Astrocyte of the cerebellum (primary cell): Measurements from ENCODE around the gene ITGA8.
A peak's percentile ranks its signal among the peaks of the same experiment; 100 is the strongest.

ENCODE experiments used
- DNase-seq: peaks from one replicate; pipeline ENCODE4 v3.0.0-alpha.2; 2011; ENCODE audit warnings: low read depth
- H3K4me3 ChIP-seq: 2 replicates; pipeline ENCODE4 v1.5.1; 2011; ENCODE audit warnings: mild to moderate bottlenecking, low read depth, low read length, moderate library complexity
- in situ Hi-C: cut with HindIII; loops from 2 replicates; pipeline ENCODE4 v1.10.0; 2017; ENCODE audit warnings: low sequenced_read_pairs
- TF ChIP-seq, protein P1 (sequence below): IDR thresholded peaks from 2 replicates; pipeline ENCODE4 v1.5.1; 2012; ENCODE audit warnings: low read length, low read depth, moderate library complexity, mild to moderate bottlenecking; ENCODE audit errors: missing control alignments

ITGA8 gene

GRCh38 chr10:15726042-15726441 is 6.3 kb upstream of the ITGA8 start:
- TF ChIP-seq, protein P1, sequence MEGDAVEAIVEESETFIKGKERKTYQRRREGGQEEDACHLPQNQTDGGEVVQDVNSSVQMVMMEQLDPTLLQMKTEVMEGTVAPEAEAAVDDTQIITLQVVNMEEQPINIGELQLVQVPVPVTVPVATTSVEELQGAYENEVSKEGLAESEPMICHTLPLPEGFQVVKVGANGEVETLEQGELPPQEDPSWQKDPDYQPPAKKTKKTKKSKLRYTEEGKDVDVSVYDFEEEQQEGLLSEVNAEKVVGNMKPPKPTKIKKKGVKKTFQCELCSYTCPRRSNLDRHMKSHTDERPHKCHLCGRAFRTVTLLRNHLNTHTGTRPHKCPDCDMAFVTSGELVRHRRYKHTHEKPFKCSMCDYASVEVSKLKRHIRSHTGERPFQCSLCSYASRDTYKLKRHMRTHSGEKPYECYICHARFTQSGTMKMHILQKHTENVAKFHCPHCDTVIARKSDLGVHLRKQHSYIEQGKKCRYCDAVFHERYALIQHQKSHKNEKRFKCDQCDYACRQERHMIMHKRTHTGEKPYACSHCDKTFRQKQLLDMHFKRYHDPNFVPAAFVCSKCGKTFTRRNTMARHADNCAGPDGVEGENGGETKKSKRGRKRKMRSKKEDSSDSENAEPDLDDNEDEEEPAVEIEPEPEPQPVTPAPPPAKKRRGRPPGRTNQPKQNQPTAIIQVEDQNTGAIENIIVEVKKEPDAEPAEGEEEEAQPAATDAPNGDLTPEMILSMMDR: no peak
- in situ Hi-C loops: no loop called here
- DNase-seq: no peak
- H3K4me3 ChIP-seq: no peak overlapping the region

- TF ChIP-seq, protein P1: peak; percentile 69
- in situ Hi-C loops: no loop called here
- H3K4me3 ChIP-seq: no peak overlapping the region
- DNase-seq: peak; percentile 52
These were observed 5.9 kb upstream of the ITGA8 start for GRCh38 chr10:15725603-15726002.

DNA sequence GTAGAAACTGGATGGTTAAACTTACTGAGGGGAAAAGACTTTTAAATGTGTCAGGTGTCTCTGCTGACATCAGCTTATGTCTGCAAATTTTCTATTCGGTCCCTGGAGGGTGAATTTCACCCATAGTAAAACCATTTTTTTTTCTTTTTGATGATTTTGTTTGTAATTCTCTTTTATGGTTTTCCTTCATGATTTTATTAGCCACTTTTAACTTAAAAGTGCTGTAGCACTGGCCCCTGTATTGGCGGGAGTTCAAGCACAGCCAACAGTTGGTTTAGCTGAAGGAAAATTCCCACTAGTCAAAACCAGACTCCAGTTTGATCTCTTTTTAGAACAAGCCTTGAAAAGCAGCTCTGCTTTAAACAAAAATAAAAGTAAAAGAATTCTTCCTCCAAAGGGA is 5.0 kb upstream of the ITGA8 start:
- H3K4me3 ChIP-seq: no peak overlapping the region
- TF ChIP-seq, protein P1: no peak
- no peak for DNase-seq
- in situ Hi-C loops: loop anchor here (25.0 kb wide), 2 partner anchors 112 to 287 kb away; no protein-coding TSS in a partner anchor

- no peak for DNase-seq
- H3K4me3 ChIP-seq: no peak overlapping the region
- TF ChIP-seq, protein P1: no peak
- in situ Hi-C loops: loop anchor here (25.0 kb wide), 2 partner anchors 112 to 287 kb away; no protein-coding TSS in a partner anchor
These were observed 4.1 kb upstream of the ITGA8 start for GRCh38 chr10:15723803-15724202.

DNA sequence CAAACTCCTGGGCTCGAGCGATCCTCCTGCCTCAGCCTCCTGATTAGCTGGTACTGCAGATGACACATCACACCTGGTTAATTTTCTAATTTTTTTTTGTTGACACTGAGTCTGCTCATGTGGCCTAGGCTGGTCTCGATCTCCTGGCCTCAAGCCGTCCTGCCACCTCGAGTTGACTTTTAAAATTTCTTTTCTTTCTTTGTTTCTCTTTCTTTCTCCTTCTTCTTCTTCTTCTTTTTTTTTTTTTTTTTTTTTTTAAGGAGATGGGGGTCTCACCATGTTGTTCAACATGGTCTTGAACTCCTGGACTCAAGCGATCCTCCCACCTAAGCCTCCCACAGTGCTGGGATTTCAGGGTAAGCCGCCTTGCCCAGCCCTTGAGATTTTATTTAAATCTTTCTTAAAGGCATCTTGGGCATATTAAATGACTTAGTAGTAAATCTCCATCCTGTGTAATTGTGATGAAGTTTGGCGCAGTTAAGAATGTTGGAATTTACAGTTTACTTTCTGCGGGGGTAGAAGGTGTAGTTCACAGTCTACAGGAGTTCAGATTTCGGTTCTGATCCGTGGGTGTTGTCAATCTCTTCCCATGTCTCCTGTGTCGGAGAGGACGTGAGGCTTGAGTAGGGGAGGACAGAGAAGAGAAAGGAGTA is 1.0 kb upstream of the ITGA8 start:
- no peak overlapping the region for H3K4me3 ChIP-seq
- DNase-seq: no peak
- in situ Hi-C loops: loop anchor here (25.0 kb wide), 2 partner anchors 108 to 283 kb away; no protein-coding TSS in a partner anchor
- TF ChIP-seq, protein P1: no peak

GRCh38 chr10:15719049-15719898 is 448 bp downstream of the ITGA8 start:
- H3K4me3 ChIP-seq: peak overlapping the region; percentile 46
- in situ Hi-C loops: loop anchor here (25.0 kb wide), 2 partner anchors 107 to 282 kb away; no protein-coding TSS in a partner anchor
- TF ChIP-seq, protein P1: no peak
- DNase-seq: no peak
